GM10248 (cell line): Measurements from ENCODE around the gene RAB17.

Source experiments
- CTCF ChIA-PET: fragments of 300-600 bp; sonication (Branson Sonifier 250); formaldehyde crosslinking; extraction: SDS; loops from one replicate; lab custom pipeline; 2021; ENCODE audit warnings: antibody characterized with exemption; lab: Yijun Ruan, JAX
- POLR2A ChIA-PET: fragments of 350-650 bp; sonication (Branson Sonifier 250); formaldehyde crosslinking; extraction: SDS; loops from one replicate; lab custom pipeline; 2020; ENCODE audit warnings: antibody characterized with exemption; lab: Yijun Ruan, JAX
- DNase-seq: peaks from one replicate; pipeline ENCODE4 v3.0.0; 2012; ENCODE audit errors: extremely low spot score
- CTCF ChIP-seq: IDR thresholded peaks from 2 replicates; pipeline ENCODE4 v1.5.1; 2012; ENCODE audit warnings: mild to moderate bottlenecking, low read depth; ENCODE audit errors: extremely low read depth, missing control alignments, control extremely low read depth

RAB17 gene

DNA sequence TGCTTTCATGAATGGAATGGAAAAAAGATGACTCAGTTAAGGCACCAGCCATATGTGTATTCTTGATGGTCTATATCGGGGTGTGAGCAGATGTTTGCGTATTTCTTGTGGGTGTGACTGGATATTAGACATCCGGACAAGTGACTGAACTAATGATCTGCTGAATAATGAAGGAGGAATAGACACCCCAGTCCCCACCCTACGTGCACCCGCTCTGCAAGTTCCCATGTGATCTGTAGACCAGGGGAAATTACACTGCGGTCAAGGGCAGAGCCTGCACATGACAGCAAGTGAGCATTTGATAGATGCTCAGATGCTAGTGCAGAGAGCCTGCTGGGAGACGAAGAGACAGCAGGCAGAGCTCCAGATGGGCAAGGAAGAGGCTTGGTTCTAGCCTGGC, 36.6 kb downstream of the RAB17 start:
- CTCF ChIA-PET = interaction anchor here (1.3 to 5.5 kb wide), 2 partner anchors 14 to 18 kb away, joined by 3 to 32 read pairs; no protein-coding TSS in a partner anchor
- POLR2A ChIA-PET = no interaction called here
- DNase-seq = no peak
- TF ChIP-seq CTCF = no peak

- ChIA-PET POLR2A (no interaction called here), CTCF (interaction anchor here (5.5 kb wide), 1 partner anchor 19 kb away, joined by 32 read pairs; no protein-coding TSS in a partner anchor)
- no peak for TF ChIP-seq CTCF
- DNase-seq = no peak
These were observed 37.6 kb downstream of the RAB17 start for GRCh38 chr2:237552908-237553307.

- TF ChIP-seq CTCF = no peak
- no peak for DNase-seq
- CTCF ChIA-PET = interaction anchor here (2.8 to 5.5 kb wide), 2 partner anchors 21 to 38 kb away, joined by 9 to 32 read pairs; no protein-coding TSS in a partner anchor
- POLR2A ChIA-PET = no interaction called here
These were observed 39.4 kb downstream of the RAB17 start for GRCh38 chr2:237551071-237551574.

- no peak for DNase-seq
- CTCF ChIA-PET = interaction anchor here (1.1 to 5.5 kb wide), 5 partner anchors 9 to 50 kb away, joined by 3 to 32 read pairs (median 3); no protein-coding TSS in a partner anchor
- POLR2A ChIA-PET = no interaction called here
- TF ChIP-seq CTCF = no peak
These were observed 40.7 kb downstream of the RAB17 start for GRCh38 chr2:237549643-237550415.

GRCh38 chr2:237549216-237549615, 41.3 kb downstream of the RAB17 start:
- ChIA-PET POLR2A (no interaction called here), CTCF (interaction anchor here (1.1 to 5.5 kb wide), 4 partner anchors 8 to 37 kb away, joined by 3 to 32 read pairs (median 6); no protein-coding TSS in a partner anchor)
- no peak for DNase-seq
- TF ChIP-seq CTCF = no peak

DNA sequence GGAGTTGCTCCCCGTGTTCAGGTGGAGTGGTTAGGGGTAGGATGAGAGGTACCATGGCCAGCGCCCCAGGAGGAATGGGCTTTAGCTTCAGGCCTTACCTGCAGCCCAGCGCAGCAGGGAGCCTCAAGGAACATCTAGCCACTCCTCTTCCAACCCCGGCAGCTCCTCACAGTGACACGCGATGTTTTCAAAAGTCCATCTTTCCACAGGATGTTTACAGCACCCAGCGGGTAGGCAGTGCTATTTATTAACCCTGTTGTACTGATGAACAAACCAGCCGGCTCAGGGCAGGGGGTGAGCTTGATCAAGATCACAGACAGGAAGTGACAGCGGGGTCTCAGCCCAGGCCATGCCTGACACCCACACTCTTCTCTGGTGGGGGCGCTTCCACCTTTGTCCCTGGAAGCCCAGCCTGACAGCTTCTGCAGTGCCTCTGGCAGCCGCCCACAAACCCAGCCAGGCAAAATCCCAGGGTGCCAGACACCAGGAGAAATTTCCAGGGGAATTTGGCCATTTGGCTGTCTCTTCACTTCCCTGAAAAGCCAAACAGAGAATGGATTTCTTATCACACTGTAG, 42.6 kb downstream of the RAB17 start:
- CTCF ChIA-PET = no interaction called here
- no peak for DNase-seq
- POLR2A ChIA-PET = no interaction called here
- no peak for TF ChIP-seq CTCF
